GM12875 (cell line): Measurements from ENCODE around the gene SH3TC1.

ENCODE experiments used
- H3K4me3 ChIP-seq: one replicate; pipeline ENCODE4 v1.5.1; 2011; ENCODE audit warnings: low read depth, low read length, control low read depth
- TF ChIP-seq, protein P1 (sequence below): IDR thresholded peaks from 2 replicates; pipeline ENCODE4 v1.5.1; 2011; ENCODE audit warnings: low read depth, mild to moderate bottlenecking, control low read depth, inconsistent platforms, low read length, moderate library complexity, borderline replicate concordance; ENCODE audit not compliant: insufficient read depth

SH3TC1 gene

DNA sequence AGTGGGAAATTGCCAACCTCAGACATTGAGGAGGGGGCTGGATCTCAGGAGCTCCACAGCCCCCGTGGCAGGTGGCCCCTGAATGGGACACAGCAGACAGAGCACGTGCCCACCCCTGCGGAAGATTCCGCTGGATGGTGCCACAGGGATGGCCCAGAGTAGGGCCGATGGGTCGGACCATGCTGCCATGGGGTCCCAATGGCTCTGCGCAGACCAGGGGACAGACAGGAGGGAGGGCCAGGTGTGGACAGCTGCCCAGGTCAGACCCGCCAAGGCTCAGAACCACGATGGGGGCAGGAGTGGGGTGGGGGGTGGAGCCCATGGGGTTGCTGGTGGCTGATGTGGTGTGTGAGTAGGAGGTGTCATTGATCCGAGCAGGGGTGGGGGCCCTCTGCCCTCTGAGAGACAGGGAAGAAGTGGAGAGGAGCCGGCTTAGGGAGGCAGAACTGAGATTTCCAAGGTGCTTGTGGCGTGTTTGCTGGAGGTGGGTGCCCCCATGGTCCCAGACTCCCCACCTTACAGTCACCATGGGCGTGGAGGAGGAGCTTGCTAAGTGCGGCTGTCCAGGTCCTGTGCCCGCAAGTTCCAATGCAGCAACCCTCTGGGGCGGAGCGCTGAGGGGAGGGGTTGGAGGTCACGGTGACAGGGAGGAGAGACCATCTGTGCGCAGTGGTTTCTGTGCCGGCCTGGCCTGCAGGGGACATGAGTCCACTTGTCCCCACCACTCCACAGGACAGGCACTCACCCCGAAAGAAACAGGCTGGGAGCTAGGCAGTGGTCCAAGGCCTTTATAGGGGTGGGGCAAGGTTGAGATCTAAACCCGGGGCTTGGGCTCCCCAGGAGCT, 12.9 kb downstream of the SH3TC1 start:
- TF ChIP-seq, protein P1, sequence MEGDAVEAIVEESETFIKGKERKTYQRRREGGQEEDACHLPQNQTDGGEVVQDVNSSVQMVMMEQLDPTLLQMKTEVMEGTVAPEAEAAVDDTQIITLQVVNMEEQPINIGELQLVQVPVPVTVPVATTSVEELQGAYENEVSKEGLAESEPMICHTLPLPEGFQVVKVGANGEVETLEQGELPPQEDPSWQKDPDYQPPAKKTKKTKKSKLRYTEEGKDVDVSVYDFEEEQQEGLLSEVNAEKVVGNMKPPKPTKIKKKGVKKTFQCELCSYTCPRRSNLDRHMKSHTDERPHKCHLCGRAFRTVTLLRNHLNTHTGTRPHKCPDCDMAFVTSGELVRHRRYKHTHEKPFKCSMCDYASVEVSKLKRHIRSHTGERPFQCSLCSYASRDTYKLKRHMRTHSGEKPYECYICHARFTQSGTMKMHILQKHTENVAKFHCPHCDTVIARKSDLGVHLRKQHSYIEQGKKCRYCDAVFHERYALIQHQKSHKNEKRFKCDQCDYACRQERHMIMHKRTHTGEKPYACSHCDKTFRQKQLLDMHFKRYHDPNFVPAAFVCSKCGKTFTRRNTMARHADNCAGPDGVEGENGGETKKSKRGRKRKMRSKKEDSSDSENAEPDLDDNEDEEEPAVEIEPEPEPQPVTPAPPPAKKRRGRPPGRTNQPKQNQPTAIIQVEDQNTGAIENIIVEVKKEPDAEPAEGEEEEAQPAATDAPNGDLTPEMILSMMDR: no peak
- no peak overlapping the region for H3K4me3 ChIP-seq

DNA sequence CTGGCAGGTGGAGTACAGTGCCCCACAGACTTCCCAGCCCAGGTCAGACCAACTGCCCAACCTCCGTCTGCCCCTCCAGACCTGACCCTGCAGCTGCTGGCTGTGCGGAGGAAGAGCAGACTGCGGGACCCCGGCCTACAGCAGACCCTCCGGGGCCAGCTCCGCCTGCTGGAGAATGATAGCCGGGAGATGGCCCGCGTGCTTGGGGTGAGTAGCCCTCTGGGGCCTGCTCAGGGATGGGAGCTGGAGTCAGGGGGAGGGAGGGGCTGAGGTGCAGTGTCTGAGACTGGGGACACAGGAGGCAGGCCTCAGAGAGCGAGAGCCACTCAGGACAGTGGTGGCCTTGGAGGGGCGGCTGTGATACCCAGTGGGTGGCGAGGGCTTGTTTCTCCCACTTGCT, 13.5 kb downstream of the SH3TC1 start:
- no peak overlapping the region for H3K4me3 ChIP-seq
- TF ChIP-seq, protein P1: no peak

DNA sequence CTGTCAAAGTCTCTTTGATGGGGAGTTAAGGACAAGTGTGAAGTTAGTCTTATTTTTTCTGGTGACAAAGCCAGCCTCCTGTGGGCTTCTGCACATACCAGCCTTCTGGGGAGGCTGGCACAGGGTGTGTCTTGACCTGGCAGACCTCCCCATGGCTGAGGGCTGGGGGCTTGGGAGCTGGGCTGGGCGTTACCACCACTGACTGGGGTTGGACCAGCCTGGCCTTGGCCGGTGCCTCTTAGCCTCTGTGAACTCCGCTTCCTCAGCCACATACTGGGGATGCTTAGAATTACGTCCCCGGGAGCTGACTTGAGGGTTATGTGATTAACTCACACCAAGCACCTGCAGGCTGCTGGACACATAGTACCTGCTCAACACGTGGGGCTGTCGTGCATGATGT, 14.0 kb downstream of the SH3TC1 start:
- TF ChIP-seq, protein P1: no peak
- H3K4me3 ChIP-seq: no peak overlapping the region

DNA sequence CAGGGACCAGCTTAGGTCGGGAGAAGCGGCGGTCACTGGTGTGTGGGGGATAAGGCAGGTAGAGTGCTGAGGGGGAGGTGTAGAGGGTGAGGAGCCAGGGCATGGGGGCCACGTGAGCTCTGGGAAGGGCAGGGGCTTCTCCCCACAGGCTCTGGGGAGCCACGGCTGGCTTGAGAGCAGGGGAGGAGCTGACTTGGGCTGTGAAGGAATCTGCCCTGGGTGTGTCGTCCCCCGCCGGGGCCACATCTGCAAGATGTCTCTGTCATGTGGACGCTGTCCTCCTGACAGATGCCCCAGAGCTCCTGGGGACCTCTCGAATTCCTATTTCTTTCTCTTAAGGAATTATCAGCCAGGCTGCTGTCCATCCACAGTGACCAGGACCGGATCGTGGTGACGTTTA, 15.0 kb downstream of the SH3TC1 start:
- H3K4me3 ChIP-seq: no peak overlapping the region
- TF ChIP-seq, protein P1: no peak

DNA sequence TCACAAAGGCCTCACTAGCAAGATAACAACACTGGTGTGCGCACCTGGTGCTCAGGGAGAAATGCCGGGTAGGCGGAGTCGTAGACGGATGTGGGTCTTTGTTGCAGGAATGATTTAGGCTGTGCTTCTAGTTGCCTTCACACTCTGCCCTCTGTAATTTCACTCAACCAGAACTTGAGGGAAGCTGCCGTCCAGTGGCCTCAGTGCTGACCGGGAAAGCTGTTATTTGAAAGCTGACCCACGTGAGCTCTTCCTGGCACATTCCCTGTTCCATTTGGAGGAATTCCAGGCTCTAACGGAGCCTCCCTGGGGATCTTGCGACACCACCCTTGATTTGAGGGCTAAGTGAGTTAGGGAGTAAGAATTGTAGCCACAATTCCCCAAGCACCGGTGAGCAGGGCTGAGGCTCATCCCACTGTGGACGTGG, 15.9 kb downstream of the SH3TC1 start:
- TF ChIP-seq, protein P1: no peak
- H3K4me3 ChIP-seq: no peak overlapping the region

DNA sequence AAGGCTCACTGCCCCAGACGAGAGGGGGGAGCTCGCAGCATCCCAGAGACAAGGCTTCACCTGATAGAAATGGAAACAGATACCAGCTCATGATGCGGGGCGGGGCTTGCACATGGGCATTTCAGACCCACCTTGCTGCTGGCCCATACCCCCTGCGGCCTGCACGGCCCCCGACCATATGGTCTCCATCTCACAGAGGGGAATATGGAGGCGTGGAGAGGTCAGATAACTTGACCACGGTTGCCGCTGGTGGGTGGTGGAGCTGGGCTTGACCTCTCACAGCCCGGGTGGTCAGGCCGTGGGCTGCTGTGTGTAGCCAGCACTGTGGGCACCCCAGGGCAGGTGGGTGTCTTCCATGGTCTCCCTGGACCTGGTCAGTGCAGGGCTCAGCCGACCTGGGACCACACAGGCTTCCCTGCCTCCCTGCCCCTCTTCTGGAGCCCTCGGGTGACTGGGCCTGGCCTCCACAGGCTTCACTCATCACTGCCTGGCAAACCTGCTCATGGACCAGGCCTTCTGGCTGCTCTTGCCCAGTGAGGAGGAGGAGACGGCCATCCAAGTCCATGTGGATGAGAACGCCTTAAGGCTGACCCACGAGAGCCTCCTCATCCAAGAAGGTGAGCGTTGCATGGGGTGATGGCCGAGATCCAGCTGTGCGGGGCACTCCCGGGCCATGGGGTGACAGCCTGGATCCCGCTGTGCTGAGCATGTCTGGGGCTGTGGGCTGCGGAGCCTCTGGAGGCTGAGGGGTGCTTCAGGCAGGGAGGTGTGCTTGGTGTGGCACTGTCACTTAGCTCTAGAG, 16.8 kb downstream of the SH3TC1 start:
- TF ChIP-seq, protein P1: no peak
- H3K4me3 ChIP-seq: no peak overlapping the region
